Measurements from ENCODE around the gene AXIN1. TPM values are rescaled to one million over a fixed set of nuclear protein-coding genes. Genes with fewer than 3 reads are reported as not detected.

Gene AXIN1
- total RNA-seq, 1 experiment from 2014 or later, result 53.3 TPM

- ChIA-PET POLR2A (interaction anchor here (0.7 kb wide), 1 partner anchor 15 kb away, joined by 6 read pairs; no protein-coding TSS in a partner anchor), CTCF (no interaction called here)
- H3K4me1 ChIP-seq (ENCODE audit: control insufficient read depth, insufficient read depth, low read length), result peaks cover 26% of the 10 kb centered on the region
- no peaks in the 10 kb centered on the region for H3K27me3 ChIP-seq (ENCODE audit: control insufficient read depth, insufficient read depth, low read length)
- H3K27ac ChIP-seq (ENCODE audit: low read length), result no peak overlapping the region
- intact Hi-C loops (cut with micrococcal nuclease; ENCODE audit: unreplicated experiment) (no loop called here), in situ Hi-C loops (cut with HindIII; ENCODE audit: low pct_unique_long_range_greater_than_20kb, low sequenced_read_pairs) (no loop called here)
- TF ChIP-seq, protein P1, sequence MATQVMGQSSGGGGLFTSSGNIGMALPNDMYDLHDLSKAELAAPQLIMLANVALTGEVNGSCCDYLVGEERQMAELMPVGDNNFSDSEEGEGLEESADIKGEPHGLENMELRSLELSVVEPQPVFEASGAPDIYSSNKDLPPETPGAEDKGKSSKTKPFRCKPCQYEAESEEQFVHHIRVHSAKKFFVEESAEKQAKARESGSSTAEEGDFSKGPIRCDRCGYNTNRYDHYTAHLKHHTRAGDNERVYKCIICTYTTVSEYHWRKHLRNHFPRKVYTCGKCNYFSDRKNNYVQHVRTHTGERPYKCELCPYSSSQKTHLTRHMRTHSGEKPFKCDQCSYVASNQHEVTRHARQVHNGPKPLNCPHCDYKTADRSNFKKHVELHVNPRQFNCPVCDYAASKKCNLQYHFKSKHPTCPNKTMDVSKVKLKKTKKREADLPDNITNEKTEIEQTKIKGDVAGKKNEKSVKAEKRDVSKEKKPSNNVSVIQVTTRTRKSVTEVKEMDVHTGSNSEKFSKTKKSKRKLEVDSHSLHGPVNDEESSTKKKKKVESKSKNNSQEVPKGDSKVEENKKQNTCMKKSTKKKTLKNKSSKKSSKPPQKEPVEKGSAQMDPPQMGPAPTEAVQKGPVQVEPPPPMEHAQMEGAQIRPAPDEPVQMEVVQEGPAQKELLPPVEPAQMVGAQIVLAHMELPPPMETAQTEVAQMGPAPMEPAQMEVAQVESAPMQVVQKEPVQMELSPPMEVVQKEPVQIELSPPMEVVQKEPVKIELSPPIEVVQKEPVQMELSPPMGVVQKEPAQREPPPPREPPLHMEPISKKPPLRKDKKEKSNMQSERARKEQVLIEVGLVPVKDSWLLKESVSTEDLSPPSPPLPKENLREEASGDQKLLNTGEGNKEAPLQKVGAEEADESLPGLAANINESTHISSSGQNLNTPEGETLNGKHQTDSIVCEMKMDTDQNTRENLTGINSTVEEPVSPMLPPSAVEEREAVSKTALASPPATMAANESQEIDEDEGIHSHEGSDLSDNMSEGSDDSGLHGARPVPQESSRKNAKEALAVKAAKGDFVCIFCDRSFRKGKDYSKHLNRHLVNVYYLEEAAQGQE (IDR thresholded peaks at IDR 0.05; ENCODE audit: insufficient read depth in 1 of 2, low read depth in 2 of 2, low read length in 1 of 2), result no peak
- no peak for TF ChIP-seq CTCF (IDR thresholded peaks at IDR 0.05)
- TF ChIP-seq POLR2AphosphoS5 (IDR thresholded peaks at IDR 0.05; ENCODE audit: low read depth, low read length), result no peak
- TF ChIP-seq TCF7L2 (IDR thresholded peaks at IDR 0.05; ENCODE audit: low read depth, low read length), result no peak
- no peak for TF ChIP-seq SIN3A (IDR thresholded peaks at IDR 0.05; ENCODE audit: borderline replicate concordance, insufficient read depth, low read depth, low read length)
- BruUV-seq (replicated peaks), result no TSS peak
- H3K36me3 ChIP-seq (ENCODE audit: control insufficient read depth, insufficient read depth, low read length), result no peaks in the 10 kb centered on the region; the same call in 1 of the 2 replicates
- no peak overlapping the region for H3K4me3 ChIP-seq (ENCODE audit: low read depth in 2 of 2, low read length in 2 of 2)
- DNase-seq (ENCODE audit: low read depth, low spot score) (no peak), ATAC-seq (no peak)
- no peaks in the 10 kb centered on the region for H3K9me3 ChIP-seq (ENCODE audit: control insufficient read depth, insufficient read depth, low read depth, low read length)
Observed at GRCh38 chr16:367333-367903, 14.9 kb upstream of the AXIN1 start.

DNA sequence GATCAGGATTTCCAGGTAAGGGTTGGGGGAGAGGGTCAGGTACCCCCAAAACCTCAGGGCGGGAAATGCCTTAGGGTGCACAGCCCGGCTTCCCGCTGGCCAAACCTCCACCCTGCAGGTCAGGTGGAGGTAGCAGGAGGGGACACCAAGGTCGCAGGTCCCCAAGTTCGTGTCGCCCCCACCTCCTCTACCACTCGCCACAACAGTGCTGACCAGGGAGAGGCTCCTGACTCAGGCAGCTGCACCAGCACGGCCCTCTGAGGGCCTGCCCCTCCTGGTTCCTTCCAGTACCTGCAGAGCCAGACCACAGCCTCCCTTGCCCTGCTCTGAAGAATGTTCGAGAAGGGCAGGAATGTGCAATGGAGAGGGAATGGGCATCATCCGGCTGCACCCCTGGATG, 14.0 kb upstream of the AXIN1 start:
- Histone ChIP-seq H3K4me1 (ENCODE audit: control insufficient read depth, insufficient read depth, low read length) (peaks cover 24% of the 10 kb centered on the region), H3K27ac (ENCODE audit: low read length) (no peak overlapping the region), H3K36me3 (ENCODE audit: control insufficient read depth, insufficient read depth, low read length) (no peaks in the 10 kb centered on the region; the same call in 1 of the 2 replicates), H3K9me3 (ENCODE audit: control insufficient read depth, insufficient read depth, low read depth, low read length) (no peaks in the 10 kb centered on the region), H3K4me3 (ENCODE audit: low read depth in 2 of 2, low read length in 2 of 2) (no peak overlapping the region), H3K27me3 (ENCODE audit: control insufficient read depth, insufficient read depth, low read length) (no peaks in the 10 kb centered on the region)
- in situ Hi-C loops (cut with HindIII; ENCODE audit: low pct_unique_long_range_greater_than_20kb, low sequenced_read_pairs), result no loop called here
- TF ChIP-seq SIN3A (IDR thresholded peaks at IDR 0.05; ENCODE audit: borderline replicate concordance, insufficient read depth, low read depth, low read length) (no peak), POLR2AphosphoS5 (IDR thresholded peaks at IDR 0.05; ENCODE audit: low read depth, low read length) (no peak), CTCF (IDR thresholded peaks at IDR 0.05) (no peak), TCF7L2 (IDR thresholded peaks at IDR 0.05; ENCODE audit: low read depth, low read length) (no peak)
- TF ChIP-seq, protein P1 (IDR thresholded peaks at IDR 0.05; ENCODE audit: insufficient read depth in 1 of 2, low read depth in 2 of 2, low read length in 1 of 2), result no peak
- DNase-seq (ENCODE audit: low read depth, low spot score) (no peak), ATAC-seq (no peak)
- no TSS peak for BruUV-seq (replicated peaks)
- intact Hi-C loops (cut with micrococcal nuclease; ENCODE audit: unreplicated experiment), result no loop called here
- POLR2A ChIA-PET, result no interaction called here
- CTCF ChIA-PET, result no interaction called here
